ENCODE measurements around the gene ZNF768.

The ZNF768 gene

DNA sequence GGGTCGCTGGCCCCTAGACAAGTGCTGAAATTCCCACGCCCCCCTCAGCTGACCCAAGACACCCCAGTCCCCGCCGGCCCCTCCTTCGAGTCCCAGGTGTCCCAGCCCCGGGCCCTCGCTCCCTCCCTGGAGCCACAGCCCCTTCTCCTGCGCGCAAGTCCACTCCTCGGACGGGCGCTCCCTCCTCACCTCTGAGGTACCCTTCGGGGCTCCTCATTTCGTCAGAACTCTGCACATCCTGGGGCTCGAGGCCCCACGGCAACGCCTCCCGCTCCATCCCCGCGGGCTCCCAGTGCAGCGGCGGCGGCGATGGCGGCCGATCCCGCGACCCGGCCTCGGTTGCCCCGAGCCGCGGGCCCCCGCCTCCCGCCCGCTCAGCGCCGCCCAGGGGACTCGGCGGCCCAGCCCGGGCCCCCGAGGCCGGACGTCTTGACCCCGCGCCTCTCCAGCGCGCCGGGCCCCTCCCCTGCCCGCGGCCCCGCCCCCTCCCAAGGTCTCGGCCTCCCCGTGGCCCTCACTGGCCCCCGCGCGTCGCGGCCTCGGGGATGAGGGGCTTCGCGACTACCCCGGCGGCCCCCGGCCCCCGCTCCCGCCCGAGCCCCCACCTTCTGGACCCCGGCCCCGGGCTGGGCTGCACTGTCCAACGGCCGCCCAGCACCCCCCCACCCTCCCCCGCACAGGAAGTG lies at the start of gene ZNF768:
Gene ZNF768, minus strand, starts transcription at position 430 of the 686 bp plus-strand sequence. Its CDS starts 153 bp downstream, at position 277.
- DNase-seq = no peak

DNA sequence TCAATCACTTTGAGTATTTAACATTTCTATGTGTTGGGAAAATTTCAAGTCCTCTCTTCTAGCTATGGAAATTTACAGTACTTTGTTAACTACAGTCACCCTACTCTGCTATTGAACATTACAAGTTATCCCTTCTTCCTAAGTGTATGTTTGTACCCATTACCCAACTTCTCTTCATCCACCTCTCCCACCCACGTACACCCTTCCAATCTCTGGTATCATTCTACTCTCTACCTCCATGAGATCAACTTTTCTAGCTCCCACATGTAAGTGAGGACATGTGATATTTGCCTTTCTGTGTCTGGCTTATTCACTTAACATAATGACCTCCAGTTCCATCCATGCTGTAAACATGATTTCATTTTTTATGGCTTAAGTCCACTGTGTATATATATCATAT lies 48.3 kb upstream of the ZNF768 start:
- DNase-seq = no peak

DNA sequence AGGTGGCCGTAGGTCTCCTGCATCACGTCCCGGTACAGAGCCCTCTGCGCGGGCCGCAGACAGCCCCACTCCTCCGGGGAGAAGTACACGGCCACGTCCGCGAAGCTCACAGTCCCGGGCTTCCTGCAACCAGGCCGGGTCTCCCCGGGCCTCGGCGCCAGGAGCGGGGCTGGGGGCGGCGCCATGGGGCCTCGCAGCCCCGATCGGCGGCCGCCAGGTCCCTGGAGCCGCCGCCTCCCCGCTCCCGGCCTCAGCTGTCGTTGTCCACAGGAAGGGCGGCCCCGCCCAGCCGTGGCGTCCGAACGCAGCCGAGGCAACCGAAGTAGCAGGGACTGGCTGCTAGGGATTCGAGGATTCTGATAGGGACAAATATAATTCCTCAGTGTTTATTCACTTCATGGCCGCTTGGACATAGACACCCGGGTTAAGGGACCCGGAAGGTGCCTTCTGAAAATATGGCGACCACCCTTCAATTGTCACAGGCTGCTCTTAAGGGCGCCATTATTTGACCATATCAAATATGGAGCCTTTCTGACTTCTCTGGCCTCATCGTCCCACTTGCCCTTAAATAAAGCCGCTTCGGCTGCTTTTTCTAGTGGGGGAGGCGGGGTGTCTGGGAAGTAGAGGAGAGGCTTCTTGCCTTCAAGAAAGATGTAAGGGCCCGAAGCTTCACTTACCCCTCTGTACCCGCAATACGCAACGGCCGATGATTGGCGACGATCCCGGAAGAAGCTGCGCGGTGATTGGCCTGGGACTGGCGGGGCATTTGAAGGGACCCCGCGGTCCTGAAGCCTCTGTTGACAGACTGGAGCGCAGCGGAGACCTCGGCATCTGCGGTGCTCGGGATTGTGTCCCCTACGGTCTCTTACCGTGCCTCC lies 45.3 kb upstream of the ZNF768 start, which contains the start of gene ZNF688:
Gene ZNF688, minus strand, starts transcription at position 270 of the 878 bp plus-strand sequence. Its CDS starts 85 bp downstream, at position 185.
- peak; percentile 91 for DNase-seq

DNA sequence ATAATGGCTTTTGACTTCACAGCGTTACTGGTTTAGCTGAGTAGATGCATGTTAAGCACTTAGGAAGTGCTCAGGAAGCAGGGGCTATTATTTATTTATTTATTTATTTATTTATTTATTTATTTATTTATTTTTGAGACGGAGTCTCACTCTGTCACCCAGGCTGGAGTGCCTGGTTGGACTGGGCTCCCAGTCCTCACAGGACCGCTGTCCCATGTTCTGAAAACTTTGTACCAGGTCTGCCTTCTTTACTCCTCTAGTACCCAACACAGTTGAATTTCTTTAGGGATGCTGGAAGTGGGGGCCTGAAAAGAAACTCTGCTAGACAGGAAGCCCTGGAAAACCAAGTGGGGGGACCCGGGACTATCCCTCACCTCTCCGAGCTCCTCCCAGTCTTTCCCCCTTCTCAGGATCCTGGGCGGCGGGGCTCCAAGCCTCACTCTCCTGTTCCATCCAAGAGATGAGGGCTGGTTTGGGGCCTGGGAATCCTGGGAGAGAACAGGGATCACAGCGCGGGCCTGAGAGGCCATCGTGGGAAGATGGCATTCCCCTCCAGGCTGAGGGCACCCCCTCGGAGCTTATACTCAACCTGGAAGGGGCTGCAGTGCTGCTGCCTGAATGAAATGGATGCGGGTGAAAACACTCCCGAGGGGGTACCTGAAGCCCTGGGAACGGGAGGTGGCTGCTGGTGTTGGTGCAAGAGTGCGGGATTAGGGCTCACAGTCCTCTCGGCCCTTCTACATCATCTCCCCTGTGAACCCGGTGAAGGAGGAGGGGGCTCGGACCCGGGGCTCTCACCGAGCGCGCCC lies 44.5 kb upstream of the ZNF768 start:
- no peak for DNase-seq

DNA sequence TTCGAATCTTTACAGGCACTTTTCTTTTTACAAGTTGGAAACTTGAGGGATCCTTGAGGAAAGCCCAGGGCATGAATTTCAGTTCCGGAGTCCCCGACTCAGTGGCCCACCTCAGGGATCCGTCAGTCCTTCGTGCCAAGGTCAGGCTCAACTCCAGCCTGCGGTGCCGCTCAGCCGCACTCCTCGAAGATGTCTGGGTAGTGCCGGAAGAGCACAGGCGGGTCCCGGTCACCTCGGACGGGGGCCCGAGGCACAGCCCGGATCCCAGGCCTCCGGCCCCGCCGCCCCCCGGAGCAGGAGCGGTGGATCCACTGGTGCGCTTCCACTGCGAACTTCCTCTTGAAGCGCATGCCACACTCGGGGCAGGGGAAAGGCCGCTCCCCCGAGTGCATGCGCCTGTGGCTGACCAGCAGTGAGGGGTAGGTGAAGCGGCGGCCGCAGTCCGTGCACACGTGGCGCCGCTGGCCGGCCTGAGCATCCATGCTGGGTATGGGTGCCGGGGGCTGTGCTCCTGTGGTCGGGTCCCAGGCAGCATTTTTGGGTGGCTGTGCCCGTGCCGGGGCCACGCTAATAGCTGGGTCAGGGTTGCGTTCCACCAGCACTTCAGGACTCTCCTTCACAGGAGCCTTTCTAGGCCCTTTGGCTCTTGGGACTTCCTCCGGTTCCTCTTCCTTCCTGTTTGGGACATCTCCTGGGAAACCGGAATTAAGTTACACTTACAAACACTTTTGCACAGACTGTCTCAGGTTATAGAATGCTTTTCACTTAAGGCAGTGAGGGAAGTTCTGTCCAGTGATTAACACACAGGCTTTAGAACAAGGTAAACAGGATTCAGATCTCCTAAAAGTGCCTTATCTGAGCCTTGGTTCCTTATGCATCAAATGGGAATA lies 43.6 kb upstream of the ZNF768 start:
- no peak for DNase-seq

DNA sequence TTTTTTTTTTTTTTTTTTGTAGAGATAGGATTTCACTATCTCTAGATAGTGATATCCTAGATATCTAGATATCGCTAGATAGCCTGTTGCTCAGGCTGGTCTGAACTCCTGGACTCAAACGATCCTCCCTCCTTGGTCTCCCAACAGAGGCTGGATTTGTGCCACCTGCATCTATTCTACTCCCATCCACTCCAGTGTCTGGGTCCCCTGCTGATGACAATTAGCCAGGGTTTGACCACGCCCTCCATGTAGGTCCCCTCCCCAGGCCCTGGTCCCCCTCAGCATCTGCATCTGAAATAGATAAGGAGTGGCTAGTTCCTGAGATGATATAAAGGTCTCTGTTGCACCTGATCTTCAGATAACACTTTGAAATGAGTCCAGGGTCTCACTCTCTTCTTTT lies 42.9 kb upstream of the ZNF768 start:
- DNase-seq = no peak

DNA sequence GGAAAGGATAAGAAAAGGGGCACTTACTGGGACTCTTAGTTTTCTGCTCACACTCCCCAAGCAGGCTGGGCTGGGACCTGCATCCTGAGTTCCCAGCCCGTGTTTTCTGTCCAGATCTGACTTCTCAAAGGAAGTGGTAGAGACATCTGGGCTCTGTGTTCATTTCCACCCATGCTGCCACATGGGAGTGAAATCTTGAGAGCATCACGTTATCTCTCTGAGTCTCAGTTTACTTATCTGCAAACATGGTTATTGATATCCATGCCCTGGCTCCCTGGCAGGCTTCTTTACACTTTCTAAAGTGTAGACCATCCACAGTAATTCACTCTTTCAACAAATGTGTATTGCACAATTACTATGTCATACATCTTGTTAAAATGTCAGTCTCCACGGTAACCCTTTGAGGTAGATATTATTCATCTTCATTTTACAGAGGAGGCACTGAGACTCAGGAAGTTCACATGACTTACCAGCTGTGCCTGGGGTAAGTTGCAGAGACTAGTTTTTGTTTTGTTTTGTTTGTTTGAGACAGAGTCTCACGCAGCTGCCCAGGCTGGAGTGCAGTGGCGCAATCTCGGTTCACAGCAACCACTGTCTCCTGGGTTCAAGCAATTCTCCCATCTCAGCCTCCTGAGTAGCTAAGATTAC lies 41.7 kb upstream of the ZNF768 start:
- DNase-seq = no peak

DNA sequence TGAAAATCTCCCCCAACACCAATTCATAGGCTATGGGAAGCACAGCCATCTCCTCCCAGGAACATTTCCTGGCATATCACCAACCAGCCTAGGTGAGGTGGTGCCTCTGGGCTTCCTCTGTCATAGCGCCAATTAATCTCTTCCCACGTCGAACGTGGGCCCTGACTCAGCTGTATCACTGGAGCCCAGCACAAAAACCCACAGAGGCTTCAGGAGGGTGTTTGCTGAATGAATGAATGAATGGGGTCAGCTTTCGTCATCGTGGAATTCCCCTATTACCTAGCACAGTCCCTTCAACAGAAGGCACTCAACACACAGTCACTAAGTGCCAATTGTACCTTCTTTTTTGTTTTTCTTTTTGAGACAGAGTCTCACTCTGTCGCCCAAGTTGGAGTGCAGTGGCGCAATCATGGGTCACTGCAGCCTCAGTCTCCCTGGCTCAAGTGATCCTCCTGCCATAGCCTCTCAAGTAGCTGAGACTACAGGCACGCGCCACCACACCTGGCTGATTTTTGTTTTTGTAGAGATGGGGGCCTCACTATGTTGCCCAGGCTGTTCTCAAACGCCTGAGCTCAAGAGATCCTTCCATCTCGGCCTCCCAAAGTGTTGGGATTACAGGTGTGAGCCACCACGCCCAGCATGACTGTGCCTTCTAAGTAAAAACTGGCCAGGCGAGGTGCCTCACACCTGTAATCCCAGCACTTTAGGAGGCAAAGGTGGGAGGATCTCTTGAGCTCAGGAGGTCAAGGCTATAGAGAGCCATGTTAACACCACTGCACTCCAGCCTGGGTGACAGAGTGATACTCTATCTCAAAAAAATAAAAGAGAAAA lies 41.0 kb upstream of the ZNF768 start:
- DNase-seq = no peak

DNA sequence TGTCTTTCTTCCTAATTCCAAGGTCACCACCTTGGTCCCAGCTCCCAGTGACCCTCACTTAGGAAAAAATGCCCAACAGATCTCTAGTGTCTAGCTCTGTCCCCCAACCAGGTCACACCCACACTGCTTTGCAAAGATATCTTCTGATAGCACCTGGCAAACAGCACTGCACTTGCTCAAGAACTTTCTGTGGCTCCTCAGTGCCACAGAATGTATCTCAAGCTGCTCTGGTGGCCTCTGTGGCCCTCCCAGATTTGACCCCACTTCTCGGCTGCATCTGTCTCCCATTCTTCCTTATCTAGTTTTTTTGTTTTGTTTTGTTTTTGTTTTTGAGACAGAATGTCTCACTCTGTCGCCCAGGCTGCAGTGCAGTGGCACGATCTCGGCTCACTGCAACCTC lies 40.2 kb upstream of the ZNF768 start:
- no peak for DNase-seq

DNA sequence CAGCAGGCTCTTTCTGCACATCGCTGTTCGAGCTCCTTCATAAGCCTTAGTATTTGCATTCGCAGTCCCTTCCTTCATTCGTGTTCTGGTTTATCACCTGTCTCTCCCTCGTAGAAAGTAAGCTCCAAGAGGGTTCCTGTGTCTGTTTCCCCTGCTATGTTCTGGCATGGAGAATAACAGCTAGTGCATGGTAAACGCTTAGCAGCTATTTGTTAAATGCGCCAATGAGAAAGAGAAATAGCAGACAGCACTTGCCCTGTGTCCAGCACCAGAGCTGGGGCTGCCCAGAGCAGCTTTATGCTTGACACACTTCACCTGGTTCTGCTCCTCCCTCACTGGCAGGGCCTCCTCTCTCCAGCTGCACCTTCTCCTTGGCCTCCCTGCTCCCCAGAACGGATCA lies 39.6 kb upstream of the ZNF768 start:
- no peak for DNase-seq

DNA sequence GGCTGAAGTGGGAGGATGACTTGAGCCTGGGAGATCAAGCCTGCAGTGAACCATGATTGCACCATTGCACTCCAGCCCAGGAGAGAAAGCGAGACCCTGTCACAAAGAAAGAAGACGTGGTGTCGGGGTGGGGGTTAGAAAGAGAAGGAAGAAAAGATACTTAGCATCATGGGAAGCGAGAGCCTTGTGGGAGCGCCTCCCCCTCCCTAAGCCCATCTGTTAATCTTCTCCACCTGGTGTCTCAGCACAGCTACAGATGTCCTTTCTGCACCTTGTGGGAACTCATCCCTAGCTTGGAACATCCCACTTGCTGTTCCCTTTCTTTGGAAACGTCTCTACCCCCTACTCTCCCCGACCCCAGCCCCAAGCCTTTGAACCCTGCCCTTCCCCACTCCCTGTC lies 39.2 kb upstream of the ZNF768 start:
- no peak for DNase-seq

DNA sequence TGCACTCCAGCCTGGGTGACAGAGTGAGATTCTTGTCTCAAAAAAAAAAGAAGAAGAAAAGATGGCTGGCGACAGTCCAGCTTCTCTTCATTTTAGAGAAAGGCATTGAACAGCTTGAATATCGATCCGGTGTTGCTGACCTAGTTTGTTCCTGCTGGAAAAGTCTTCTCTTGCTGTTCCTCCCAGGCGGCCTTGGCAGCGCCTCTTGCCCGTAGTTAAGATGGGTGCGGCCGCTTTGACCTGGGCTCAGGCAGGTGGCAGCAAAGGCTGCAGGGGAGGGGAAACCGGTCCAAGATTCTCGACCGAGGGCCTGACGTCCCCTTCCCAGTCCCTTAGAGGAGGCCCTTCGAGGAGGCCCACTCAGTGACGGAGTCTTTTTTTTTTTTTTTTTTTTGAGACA lies 35.7 kb upstream of the ZNF768 start:
- no peak for DNase-seq

DNA sequence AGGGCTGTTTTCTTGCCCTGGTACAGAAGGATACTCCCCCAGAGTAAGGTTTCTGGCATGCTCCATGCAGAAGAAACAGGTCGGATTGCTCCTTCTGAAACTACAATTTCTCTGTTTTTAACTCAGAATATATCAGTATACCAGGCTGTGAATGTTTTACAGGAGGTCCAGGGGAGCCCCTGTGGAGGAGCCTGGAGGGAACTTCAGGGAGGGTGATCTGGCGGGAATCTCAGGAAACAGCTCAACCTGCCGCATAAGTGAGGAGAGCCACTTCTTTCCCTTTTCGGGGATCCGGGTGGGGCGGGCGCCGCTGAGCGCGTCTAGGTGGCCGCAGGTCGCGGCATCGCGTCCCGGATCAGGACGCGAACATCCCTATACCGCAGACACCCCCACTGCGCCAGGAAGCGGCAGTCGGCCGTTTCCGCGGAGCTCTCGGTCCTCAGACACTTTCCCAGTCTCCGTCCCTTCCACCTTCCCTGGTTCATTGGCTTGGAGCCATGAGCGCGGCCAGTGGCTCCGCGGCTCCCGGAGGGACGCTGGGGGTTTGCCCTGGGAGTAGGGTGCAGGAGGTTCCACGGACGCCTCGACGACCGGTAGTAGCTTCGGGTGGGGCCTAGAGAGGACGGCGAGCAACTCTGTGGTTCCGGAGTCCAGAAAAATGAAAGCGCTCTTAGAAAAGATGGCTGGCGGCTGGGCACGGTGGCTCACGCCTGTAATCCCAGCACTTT lies 34.9 kb upstream of the ZNF768 start:
- DNase-seq = no peak

DNA sequence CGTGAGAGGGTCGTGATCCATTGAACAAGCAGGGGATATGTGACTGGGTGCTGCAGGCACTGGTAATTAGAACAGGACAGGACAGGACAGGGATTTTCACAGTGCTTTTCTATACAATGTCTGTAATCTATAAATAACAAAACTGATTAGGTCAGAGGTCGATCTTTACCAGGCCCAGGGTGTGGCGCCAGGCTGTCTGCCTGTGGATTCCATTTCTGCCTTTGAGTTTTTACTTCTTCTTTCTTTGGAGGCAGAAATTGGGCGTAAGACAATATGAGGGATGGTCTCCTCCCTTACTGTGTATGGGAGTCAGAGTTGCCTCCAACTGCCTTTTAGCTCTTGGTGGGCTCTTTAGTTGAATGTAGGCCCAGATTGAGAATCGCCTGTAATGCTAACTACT lies 33.3 kb upstream of the ZNF768 start:
- DNase-seq = no peak

DNA sequence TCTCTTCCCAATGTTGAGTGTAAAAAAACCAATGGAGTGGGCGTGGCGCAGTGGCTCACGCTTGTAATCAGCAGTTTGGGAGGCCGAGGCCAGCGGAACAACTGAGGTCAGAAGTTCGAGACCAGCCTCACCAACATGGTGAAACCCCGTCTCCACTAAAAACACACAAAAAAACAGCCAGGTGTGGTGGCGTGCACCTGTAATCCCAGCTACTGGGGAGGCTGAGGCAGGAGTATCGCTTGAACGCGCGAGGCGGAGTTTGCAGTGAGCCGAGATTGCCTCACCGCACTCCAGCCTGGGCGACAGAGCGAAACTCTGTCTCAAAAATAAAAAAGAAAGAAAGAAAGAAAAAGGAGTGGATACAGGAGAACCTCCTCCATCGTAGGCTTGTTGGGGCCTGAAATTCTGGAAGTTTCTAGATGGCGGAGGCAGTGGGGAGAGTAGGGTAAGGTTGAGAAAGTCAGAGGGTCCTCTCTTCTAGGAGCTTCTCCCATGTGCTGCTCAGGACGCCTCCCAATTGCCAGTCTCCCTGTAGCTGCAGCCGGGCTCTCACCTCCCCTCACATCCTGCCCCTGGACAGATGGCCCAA lies 32.5 kb upstream of the ZNF768 start:
- no peak for DNase-seq

DNA sequence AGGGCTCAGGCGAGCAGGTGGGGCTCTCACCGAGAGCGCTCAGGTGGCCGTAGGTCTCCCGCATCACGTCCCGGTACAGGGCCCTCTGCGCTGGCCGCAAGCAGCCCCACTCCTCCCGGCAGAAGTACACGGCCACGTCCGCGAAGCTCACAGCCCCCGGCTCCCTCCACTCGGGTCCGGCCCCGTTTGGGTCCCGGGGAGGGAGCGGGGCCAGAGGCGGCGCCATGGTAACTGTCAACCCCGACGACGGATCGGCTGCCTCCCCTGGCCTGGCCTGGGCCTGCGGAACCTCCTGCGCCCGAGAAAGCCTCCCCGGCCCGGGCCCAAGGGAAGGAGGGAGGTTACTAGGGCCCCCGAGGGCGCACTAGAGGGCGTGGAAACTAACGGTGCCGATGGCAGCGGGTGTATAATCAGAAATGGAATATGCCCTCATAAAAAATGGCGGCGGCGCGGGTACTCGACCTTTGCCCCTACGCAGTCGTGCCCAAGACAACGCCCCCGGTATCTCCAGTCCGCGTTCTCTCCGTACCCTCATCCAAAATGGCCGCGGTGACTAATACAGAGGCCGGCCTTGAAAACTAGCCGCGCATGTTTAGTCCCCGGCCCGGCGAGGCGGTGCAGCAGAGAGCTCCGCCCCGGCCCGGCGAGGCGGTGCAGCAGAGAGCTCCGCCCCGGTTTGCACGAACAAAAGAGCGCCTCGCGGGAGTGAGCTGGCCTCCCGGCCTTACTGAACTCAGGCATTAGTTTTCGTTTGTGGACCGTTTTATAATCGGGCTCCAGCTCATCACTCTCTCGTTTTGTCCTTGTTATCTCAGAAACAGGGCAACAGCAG lies 31.8 kb upstream of the ZNF768 start, which contains the start of gene ZNF764:
Gene ZNF764, minus strand, starts transcription at position 418 of the 832 bp plus-strand sequence. Its CDS starts 192 bp downstream, at position 226.
- peak; percentile 97 for DNase-seq

DNA sequence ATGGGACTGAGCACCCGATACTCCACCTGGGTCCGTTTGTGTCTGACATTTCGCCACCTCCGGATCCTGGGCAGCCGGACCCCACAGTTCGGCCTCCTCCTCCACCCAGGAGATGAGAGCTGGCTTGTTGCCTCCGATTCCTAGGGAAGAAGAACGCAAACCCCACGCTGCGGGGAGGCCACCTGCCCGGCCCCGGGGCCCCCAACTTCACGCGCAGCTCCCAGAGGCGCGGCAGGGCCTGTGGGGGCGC lies 31.3 kb upstream of the ZNF768 start:
- DNase-seq = no peak

DNA sequence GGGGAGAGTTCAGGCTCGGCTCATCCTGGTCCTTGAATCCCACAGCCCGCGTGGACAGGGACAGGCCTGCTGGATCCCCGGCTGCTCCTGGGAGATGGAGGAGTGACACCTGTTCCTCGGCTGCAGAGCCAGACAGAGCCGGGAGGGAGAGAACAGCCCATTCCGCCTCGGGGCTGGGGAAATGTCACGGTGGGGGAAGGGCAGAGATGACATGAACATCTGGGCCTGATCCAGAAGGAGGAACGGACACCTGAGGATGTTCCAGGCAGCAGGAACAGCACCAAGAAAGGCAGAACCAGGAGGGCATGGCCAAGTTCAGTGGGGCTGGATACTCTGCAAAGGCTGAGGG lies 29.7 kb upstream of the ZNF768 start:
- no peak for DNase-seq
